HG03457 (cell line): ENCODE data around the gene DAZAP1.

Experiments
- ATAC-seq: cut with Tn5 transposase; IDR thresholded peaks from one replicate; pipeline ENCODE4 v1.9.1; 2021; ENCODE audit warnings: moderate number of reproducible peaks; ENCODE audit not compliant: unreplicated experiment

DAZAP1 gene

DNA sequence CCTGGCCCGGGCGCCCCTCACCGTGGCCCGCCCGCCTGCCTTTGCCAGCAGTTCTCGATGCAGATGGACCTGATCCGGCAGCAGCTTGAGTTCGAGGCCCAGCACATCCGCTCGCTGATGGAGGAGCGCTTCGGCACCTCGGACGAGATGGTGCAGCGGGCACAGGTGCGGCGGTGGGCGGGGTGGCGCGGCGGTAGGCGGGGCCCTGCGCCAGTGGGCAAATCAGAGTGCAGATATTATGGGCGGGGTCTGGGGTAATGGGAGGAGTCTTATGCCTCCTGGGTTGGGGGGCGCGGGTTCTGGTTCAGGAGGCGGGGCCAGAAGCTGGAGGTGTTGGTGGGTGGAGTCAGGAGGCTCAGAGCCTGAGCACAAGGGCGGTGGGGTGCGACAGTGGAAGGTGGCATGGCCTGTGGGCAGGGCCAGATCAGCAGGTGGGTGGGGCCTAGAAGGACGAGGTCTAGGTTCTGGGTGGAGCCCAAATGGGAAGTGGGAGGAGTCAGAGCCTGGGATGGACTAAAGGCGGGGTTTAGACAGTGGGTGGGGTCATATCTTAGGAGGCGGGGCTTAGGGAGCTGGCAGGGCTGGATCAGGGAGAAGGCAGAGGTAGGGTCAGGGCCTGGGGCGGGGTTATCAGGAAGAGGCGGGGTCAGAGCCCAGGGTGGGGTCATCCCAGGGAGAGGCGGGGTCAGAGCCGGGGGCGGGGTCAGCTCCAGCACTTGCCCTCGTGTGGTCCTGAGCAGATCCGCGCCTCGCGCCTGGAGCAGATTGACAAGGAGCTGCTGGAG, 48.1 kb downstream of the DAZAP1 start:
- ATAC-seq, result no peak

DNA sequence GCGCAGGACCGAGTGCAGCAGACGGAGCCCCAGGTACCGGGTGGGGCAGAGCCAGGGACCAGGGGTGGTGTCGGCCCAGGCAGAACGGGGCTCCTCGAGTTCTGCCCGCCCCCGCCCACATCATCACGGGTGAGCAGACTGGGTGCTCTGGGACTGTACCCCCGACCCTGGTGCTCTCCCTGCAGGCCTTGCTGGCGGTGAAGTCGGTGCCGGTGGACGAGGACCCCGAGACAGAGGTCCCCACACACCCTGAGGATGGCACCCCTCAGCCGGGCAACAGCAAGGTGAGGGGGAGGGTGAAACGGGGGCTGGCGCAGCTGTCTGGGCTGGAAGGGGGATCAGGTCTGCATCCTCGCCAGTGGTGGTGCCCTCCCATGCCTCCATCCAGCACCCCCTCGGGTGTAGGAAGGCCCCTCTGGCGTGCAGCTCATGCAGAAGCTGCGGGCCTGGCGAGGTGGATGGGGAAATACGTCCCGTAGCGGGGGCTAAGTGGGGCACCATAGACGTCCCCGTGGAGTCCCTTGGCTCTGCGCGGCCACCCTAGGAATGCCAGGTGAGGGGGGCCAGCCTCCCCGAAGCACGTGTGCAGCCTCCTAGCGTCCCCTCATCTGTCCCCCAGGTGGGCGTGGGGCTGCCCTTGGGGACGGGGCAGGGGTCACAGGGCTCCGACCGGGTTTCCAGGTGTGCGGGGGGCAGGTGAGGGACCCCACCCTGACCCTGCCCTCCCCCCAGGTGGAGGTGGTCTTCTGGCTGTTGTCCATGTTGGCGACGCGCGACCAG, 48.9 kb downstream of the DAZAP1 start:
- no peak for ATAC-seq

DNA sequence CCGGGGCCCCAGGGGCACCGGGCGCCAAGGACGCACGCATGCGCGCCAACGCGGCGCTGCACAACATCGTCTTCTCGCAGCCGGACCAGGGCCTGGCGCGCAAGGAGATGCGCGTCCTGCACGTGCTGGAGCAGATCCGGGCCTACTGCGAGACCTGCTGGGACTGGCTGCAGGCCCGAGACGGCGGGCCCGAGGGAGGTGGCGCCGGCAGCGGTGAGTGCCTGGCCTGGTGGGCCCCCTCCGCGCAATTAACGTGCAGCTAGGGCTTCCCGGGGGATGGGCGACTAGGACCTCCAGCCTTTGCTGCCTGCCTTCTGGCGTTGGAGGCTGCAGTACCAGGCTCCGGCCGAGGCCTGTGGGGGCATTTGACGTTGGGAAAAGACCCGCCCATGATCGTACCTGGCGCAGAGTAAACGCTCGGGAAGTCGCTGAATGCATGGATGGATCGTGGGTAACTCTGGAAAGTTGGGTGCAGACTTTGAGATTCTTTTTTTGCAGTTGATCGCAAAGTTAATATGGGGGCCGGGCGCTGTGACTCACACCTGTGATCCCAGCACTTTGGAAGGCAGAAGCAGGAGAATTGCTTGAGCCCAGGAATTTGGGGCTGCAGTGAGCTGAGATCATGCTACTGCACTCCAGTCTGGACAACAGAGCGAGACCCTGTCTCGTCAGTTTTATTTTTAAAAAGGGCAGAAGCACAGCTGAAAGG, 49.8 kb downstream of the DAZAP1 start:
- ATAC-seq, result no peak

DNA sequence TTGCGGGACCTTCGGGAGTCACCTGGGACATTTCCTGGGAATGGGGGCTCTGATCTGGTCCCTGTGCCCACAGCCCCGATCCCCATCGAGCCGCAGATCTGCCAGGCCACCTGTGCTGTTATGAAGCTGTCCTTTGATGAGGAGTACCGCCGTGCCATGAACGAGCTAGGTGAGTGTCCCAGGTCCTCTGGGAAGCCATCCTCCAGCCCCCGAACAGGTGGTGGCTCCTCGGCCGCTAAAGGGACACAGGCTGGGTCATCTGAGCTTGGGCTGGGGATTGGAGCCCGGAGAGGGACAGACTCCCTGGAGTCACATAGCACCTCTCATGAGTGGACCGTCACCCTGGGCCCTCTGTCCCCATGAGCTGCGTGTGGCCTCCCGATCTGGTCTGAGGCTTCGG, 50.5 kb downstream of the DAZAP1 start:
- ATAC-seq, result no peak

DNA sequence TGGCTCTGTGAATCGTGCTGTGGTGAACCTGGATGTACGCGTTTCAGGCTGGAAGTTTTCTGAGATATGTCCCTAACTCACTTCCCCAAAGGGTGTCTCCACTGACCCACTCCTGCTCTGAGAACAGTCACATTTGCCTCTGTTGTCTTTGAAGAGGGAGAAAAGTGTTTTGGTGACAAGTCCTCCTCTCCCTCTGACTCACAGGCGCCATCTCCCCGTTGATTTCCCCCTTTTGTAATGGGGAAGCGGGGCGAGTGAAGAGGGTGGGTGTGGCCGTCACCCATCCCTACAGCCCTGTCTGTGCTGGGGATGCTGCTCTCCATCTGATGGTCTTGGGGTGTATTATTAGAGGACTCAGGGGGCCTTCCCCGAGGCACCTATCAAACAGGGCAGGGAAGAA, 52.1 kb downstream of the DAZAP1 start:
- no peak for ATAC-seq

DNA sequence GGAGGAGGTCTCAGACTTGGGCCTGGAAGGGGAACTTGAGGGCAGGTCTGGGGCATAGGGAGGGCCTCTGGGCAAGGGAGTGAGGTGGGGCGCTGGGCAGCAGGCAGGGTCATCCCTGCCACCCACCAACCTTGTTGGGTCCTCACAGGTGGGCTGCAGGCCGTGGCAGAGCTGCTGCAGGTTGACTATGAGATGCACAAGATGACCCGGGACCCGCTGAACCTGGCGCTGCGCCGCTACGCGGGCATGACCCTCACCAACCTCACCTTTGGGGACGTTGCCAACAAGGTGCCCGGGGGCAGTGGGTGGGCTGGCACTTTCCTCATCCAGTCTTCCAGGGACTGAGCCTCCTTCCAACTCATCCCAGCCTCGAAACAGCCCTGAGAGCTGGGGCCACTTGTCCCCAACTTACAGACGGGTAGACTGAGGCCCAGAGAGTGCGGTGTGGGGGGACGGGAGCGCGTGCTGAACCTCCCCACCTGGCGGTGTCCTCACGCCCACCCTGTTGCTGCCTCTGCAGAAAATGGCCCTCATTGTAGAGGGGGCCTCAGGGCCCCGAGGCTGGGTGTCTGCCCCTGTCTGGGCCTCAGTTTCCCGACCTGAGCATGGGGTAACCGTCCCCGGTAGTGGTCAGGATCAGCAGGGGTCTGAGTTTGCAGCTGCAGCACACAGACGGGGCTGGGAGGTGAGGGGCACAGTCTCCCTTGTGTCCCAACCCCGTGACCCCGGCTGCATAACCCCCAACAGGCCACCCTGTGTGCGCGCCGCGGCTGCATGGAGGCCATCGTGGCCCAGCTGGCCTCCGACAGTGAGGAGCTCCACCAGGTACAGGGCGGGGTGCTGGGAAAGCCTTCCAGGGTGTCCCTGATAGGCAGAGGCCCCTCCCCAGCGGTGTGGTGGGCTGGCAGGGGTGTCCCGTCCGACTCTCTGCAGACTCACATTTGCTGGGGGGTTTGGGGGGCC, 52.9 kb downstream of the DAZAP1 start:
- ATAC-seq, result no peak

DNA sequence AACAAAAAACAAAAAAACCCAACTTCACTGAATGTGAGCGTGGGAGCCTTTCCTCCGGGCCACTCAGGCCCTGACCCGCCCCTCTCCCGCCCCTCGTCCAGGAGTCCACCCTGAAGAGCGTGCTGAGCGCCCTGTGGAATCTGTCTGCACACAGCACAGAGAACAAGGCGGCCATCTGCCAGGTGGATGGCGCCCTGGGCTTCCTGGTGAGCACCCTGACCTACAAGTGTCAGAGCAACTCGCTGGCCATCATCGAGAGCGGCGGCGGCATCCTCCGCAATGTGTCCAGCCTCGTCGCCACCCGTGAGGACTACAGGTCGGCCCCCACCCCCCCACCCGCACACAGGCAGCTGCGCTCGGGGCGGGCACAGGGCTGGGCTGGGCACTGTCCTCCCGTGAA, 54.5 kb downstream of the DAZAP1 start:
- no peak for ATAC-seq

DNA sequence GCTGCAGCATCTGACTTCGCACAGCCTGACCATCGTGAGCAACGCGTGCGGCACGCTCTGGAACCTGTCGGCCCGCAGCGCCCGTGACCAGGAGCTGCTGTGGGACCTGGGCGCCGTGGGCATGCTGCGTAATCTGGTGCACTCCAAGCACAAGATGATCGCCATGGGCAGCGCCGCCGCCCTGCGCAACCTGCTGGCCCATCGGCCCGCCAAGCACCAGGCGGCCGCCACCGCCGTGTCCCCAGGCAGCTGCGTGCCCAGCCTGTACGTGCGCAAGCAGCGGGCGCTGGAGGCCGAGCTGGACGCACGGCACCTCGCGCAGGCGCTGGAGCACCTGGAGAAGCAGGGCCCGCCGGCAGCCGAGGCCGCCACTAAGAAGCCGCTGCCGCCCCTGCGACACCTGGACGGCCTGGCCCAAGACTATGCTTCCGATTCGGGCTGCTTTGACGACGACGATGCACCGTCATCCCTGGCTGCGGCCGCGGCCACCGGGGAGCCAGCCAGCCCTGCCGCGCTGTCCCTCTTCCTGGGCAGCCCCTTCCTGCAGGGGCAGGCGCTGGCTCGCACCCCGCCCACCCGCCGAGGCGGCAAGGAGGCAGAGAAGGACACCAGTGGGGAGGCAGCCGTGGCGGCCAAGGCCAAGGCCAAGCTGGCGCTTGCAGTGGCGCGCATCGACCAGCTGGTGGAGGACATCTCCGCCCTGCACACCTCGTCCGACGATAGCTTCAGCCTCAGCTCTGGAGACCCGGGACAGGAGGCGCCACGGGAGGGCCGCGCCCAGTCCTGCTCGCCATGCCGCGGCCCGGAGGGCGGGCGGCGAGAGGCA, 58.0 kb downstream of the DAZAP1 start:
- ATAC-seq, result no peak

DNA sequence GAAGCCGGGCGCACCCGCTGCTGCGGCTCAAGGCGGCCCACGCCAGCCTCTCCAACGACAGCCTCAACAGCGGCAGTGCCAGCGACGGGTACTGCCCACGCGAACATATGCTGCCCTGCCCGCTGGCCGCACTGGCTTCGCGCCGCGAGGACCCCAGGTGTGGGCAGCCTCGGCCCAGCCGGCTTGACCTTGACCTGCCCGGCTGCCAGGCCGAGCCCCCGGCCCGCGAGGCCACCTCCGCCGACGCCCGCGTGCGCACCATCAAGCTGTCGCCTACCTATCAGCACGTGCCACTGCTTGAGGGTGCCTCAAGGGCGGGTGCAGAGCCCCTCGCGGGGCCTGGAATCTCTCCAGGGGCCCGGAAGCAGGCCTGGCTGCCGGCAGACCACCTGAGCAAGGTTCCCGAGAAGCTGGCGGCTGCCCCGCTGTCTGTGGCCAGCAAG, 58.7 kb downstream of the DAZAP1 start:
- no peak for ATAC-seq

DNA sequence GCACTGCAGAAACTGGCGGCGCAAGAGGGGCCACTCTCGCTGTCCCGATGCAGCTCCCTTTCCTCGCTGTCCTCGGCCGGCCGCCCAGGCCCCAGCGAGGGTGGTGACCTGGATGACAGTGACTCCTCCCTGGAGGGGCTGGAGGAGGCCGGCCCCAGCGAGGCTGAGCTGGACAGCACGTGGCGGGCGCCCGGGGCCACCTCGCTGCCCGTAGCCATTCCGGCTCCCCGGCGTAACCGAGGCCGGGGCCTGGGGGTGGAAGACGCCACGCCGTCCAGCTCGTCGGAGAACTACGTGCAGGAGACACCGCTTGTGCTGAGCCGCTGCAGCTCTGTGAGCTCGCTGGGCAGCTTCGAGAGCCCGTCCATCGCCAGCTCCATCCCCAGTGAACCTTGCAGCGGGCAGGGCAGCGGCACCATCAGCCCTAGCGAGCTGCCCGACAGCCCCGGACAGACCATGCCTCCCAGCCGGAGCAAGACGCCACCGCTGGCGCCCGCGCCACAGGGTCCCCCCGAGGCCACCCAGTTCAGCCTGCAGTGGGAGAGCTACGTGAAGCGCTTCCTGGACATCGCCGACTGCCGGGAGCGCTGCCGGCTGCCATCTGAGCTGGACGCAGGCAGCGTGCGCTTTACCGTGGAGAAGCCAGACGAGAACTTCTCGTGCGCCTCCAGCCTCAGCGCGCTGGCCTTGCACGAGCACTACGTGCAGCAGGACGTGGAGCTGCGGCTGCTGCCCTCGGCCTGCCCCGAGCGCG, 59.3 kb downstream of the DAZAP1 start:
- no peak for ATAC-seq

DNA sequence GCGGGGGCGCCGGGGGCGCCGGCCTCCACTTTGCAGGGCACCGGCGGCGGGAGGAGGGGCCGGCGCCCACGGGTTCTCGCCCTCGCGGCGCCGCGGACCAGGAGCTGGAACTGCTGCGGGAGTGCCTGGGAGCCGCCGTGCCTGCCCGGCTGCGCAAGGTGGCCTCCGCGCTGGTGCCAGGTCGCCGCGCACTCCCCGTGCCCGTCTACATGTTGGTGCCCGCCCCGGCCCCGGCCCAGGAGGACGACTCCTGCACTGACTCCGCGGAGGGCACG, 59.8 kb downstream of the DAZAP1 start:
- ATAC-seq, result no peak

DNA sequence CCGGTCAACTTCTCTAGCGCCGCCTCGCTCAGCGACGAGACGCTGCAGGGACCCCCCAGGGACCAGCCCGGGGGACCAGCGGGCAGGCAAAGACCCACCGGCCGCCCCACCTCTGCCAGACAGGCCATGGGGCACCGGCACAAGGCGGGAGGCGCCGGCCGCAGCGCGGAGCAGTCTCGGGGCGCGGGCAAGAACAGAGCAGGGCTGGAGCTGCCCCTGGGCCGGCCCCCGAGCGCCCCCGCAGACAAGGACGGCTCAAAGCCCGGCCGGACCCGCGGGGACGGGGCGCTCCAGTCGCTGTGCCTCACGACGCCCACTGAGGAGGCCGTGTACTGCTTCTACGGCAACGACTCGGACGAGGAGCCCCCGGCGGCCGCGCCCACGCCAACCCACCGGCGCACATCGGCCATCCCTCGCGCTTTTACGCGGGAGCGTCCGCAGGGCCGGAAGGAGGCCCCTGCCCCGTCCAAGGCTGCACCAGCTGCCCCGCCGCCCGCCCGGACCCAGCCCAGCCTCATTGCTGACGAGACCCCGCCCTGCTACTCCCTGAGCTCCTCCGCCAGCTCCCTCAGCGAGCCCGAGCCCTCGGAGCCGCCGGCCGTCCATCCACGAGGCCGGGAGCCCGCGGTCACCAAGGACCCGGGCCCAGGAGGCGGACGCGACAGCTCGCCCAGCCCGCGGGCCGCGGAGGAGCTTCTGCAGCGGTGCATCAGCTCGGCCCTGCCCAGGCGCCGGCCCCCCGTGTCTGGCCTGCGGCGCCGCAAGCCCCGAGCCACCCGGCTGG, 60.3 kb downstream of the DAZAP1 start:
- no peak for ATAC-seq

DNA sequence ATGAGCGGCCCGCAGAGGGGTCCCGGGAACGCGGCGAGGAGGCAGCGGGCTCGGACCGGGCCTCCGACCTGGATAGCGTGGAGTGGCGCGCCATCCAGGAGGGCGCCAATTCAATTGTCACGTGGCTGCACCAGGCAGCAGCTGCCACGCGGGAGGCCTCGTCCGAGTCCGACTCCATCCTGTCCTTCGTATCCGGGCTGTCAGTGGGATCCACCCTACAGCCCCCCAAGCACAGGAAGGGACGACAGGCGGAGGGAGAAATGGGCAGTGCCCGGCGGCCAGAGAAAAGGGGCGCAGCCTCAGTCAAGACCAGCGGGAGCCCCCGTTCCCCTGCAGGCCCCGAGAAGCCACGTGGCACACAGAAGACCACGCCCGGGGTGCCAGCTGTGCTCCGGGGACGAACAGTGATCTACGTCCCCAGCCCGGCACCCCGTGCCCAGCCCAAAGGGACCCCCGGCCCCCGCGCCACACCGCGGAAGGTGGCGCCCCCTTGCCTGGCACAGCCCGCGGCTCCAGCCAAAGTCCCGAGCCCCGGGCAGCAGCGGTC, 61.0 kb downstream of the DAZAP1 start:
- ATAC-seq, result no peak

DNA sequence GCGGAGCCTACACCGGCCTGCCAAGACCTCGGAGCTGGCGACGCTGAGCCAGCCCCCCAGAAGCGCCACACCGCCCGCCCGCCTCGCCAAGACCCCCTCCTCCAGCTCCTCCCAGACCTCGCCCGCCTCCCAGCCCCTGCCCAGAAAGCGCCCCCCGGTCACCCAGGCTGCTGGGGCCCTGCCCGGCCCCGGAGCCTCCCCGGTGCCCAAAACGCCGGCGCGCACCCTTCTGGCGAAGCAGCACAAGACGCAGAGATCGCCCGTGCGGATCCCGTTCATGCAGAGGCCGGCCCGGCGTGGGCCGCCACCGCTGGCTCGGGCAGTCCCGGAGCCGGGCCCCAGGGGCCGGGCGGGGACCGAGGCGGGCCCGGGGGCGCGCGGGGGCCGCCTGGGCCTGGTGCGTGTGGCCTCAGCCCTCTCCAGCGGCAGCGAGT, 61.5 kb downstream of the DAZAP1 start:
- ATAC-seq, result no peak

DNA sequence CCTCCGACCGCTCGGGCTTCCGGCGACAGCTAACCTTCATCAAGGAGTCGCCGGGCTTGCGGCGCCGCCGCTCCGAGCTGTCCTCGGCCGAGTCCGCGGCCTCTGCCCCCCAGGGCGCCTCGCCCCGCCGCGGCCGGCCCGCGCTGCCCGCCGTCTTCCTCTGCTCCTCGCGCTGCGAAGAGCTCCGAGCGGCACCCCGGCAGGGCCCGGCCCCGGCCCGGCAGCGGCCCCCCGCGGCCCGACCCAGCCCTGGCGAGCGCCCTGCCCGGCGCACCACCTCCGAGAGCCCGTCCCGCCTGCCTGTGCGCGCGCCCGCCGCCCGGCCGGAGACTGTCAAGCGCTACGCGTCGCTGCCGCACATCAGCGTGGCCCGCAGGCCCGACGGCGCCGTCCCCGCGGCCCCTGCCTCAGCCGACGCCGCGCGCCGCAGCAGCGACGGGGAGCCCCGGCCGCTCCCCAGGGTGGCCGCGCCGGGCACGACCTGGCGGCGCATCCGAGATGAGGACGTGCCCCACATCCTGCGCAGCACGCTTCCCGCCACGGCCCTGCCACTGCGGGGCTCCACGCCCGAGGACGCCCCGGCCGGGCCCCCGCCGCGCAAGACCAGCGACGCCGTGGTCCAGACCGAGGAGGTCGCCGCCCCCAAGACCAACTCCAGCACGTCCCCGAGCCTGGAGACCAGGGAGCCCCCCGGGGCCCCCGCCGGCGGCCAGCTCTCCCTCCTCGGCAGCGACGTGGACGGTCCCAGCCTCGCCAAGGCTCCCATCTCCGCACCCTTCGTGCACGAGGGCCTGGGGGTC, 62.1 kb downstream of the DAZAP1 start:
- no peak for ATAC-seq

DNA sequence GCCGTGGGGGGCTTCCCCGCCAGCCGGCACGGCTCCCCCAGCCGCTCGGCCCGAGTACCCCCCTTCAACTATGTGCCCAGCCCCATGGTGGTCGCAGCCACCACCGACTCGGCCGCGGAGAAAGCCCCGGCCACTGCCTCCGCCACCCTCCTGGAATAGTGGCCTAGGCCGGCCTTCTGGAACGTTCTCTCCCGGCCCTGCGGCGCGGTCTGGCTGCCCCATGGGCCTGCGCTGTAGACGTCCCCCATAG, 62.6 kb downstream of the DAZAP1 start:
- no peak for ATAC-seq

DNA sequence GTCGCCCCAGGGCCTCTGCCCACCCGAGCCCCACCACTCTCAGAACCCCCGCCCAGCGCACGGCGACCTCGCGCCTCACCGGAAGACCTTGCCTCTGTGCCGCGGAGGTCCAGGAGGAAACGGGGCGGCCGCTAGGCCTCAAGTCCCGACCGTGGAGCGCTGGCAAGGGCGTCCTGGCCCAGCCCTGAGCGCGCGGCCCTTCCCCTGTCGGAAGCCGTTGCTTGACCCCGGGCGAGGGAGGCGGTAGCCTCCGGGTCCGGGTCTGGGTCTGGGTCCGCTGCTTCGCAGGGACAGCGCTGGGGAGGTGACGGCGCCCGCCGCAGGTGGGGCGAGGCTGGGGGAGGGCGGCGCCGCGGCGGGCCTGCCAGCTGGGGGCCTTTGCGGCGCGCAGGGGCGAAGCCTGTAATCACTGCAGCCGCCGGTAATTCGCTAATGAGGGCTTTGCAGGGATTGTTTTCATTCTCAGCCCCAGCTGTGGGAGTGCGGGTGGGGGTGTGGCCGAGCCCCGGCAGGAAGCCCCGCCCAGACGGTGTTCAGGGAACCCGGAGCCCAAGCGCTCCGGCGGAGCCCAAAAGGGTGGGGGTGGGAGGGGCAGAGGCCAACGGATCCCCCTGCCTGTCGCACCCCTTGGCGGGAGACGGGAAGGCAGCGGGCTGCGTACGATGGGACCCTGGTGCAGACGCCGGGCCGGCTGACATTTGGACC, 63.1 kb downstream of the DAZAP1 start:
- ATAC-seq, result no peak
